Mesendoderm (in vitro differentiated cells): ENCODE measurements around the gene AP3D1.

ENCODE experiments used
- DNase-seq: peaks from one replicate; pipeline ENCODE4 v3.0.0; 2013
- H2AK5ac ChIP-seq: 2 replicates; pipeline ENCODE4 v1.6.1; 2013; ENCODE audit warnings: low read length, inconsistent platforms
- H2BK120ac ChIP-seq: 2 replicates; pipeline ENCODE4 v1.6.1; 2013; ENCODE audit warnings: low read depth, mild to moderate bottlenecking, low read length, moderate library complexity, mixed read lengths
- H2BK15ac ChIP-seq: replicated peaks from 2 replicates; pipeline ENCODE4 v1.6.1; 2013; ENCODE audit warnings: low read depth, mild to moderate bottlenecking, moderate library complexity
- H2BK5ac ChIP-seq: 2 replicates; pipeline ENCODE4 v1.6.1; 2013; ENCODE audit warnings: low read length, inconsistent platforms
- H3K18ac ChIP-seq: 2 replicates; pipeline ENCODE4 v1.6.1; 2013; ENCODE audit warnings: mild to moderate bottlenecking, low read length, mixed read lengths
- H3K23ac ChIP-seq: one replicate; pipeline ENCODE4 v1.6.1; 2013; ENCODE audit warnings: low read length
- H3K27ac ChIP-seq: 2 replicates; pipeline ENCODE4 v1.5.1; 2013; ENCODE audit warnings: low read depth, mild to moderate bottlenecking, inconsistent platforms, low read length, moderate library complexity
- H3K27me3 ChIP-seq: 2 replicates; pipeline ENCODE4 v1.6.1; 2013; ENCODE audit warnings: low read length, control low read depth, mild to moderate bottlenecking, inconsistent platforms; ENCODE audit not compliant: insufficient read depth, poor library complexity
- H3K36me3 ChIP-seq: 2 replicates; pipeline ENCODE4 v1.6.1; 2013; ENCODE audit warnings: low read length, inconsistent platforms; ENCODE audit not compliant: control insufficient read depth, insufficient read depth
- H3K4ac ChIP-seq: one replicate; pipeline ENCODE4 v1.6.1; 2013; ENCODE audit warnings: low read depth, mild to moderate bottlenecking, low read length, moderate library complexity
- H3K4me1 ChIP-seq: 2 replicates; pipeline ENCODE4 v1.6.1; 2013; ENCODE audit warnings: low read depth, low read length, inconsistent platforms; ENCODE audit not compliant: control insufficient read depth
- H3K4me2 ChIP-seq: 2 replicates; pipeline ENCODE4 v1.6.1; 2013; ENCODE audit warnings: low read length
- H3K4me3 ChIP-seq: 2 replicates; pipeline ENCODE4 v1.5.1; 2013; ENCODE audit warnings: mild to moderate bottlenecking, low read length
- H3K56ac ChIP-seq: one replicate; pipeline ENCODE4 v1.6.1; 2013; ENCODE audit warnings: low read length
- H3K79me1 ChIP-seq: 2 replicates; pipeline ENCODE4 v1.6.1; 2013; ENCODE audit warnings: low read length, inconsistent platforms
- H3K79me2 ChIP-seq: 2 replicates; pipeline ENCODE4 v1.6.1; 2013; ENCODE audit warnings: mild to moderate bottlenecking, low read length; ENCODE audit not compliant: control insufficient read depth, insufficient read depth
- H3K9ac ChIP-seq: 2 replicates; pipeline ENCODE4 v1.6.1; 2013; ENCODE audit warnings: low read length, inconsistent platforms
- H4K5ac ChIP-seq: one replicate; pipeline ENCODE4 v1.6.1; 2013; ENCODE audit warnings: low read length
- H4K8ac ChIP-seq: one replicate; pipeline ENCODE4 v1.6.1; 2013; ENCODE audit warnings: low read depth, mild to moderate bottlenecking, control low read depth, low read length, moderate library complexity
- WGBS: extraction: QIAGEN DNeasy Blood & Tissue Kit; methylation state at CpG from one replicate; pipeline ENCODE4 v1.1.7; 2013; ENCODE audit warnings: low lambda C conversion rate, missing lambda C conversion rate; ENCODE audit not compliant: insufficient coverage; ENCODE audit errors: extremely low coverage; 5-methylcytosine and 5-hydroxymethylcytosine counted together

Gene AP3D1

DNA sequence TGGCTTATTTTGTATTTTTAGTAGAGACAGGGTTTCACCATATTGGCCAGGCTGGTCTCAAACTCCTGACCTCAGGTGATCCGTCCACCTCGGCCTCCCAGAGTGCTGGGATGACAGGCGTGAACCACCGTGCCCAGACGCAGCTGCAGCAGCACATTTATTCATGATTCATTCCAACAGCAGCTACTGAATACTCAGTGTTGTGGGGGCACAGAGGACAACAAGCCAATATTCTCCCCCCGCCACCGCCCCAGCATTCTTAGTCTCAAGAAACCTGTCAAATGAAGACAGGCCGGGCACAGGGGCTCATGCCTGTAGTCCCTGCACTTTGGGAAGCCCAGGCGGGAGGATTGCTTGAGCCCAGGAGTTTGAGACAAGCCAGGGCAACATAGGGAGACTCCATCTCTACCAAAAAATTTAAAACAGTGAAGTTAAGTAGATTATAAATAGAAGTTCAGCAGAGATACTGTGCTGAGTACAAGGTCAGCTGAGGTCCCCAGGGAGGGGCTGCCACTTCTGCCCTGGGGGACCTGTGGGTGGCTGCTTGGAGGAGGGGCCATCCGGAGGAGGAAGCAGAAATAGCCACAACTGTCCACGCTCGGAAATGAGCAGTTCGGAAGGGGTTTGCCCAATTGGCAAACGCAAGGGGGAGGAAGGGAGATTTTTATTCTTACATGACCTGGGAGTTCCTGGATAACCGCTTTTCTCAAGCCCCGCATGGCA lies 16.7 kb upstream of the AP3D1 start:
- Histone ChIP-seq H4K5ac (no peak overlapping the region), H3K9ac (no peak overlapping the region), H3K4me2 (no peak overlapping the region), H4K8ac (no peak overlapping the region), H2BK15ac (no peak overlapping the region), H3K79me1 (peaks cover 19% of the 10 kb centered on the region), H3K79me2 (peaks cover 70% of the 10 kb centered on the region), H3K4ac (no peak overlapping the region), H3K4me1 (peaks cover 8% of the 10 kb centered on the region), H3K18ac (no peak overlapping the region), H3K27me3 (no peaks in the 10 kb centered on the region), H3K36me3 (no peaks in the 10 kb centered on the region), H3K23ac (no peak overlapping the region), H2AK5ac (no peak overlapping the region), H2BK120ac (no peak overlapping the region), H3K56ac (no peak overlapping the region), H2BK5ac (no peak overlapping the region), H3K4me3 (no peak overlapping the region), H3K27ac (no peak overlapping the region)
- DNase-seq: no peak
- no CpG with 5 or more reads among the region's 16 CpGs for WGBS

DNA sequence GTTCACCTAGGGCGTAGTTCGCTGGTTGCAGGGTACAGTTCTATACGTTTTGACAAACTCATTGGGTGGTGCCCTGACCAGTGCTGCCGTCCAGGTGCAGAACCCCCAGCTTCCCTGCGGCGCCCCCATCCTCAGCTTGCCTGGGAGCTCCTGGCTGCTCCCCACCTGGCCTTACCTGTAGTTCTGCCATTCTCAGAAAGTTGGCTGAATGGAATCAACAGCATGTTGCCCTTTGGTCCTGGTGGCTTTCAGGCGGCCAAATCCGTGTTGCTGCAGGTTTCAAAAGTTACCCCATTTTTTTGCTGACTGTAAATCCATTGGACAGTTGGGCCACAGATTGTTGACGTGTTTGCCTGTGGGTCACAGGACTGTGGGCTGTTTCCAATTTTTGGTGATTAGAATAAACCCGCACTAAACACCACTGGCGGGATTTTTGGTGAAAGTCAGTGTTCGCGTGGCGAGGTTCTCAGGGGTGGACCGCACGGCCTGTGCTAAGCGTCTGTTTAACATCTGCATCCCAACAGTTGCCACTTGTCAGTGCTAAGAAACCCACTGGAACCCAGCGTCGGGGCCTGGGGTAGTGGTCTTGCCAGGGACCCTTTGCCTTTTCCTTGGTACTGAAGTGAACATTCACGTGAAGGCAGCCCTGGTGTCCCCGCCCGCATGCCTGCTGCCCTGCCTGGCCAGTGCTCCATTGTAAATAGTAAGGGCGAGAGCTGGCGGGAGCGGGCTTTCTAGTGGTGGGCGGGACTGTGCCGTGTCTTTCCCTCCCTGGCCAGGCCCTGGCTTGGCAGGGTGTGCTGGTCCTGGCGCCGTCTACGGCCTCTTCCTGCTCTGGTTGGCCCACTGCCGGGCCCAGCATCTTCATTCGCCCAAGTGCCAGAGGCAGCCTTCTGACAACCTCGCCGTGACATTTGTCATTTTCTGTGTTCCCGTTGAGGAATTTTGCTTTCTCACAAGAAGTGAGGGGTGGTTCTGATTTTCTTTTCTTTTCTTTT lies 15.7 kb upstream of the AP3D1 start:
- no peak overlapping the region for H2BK120ac ChIP-seq
- no peak overlapping the region for H3K4ac ChIP-seq
- no CpG with 5 or more reads among the region's 35 CpGs for WGBS
- no peak overlapping the region for H4K5ac ChIP-seq
- H3K27ac ChIP-seq: no peak overlapping the region
- no peak overlapping the region for H3K4me3 ChIP-seq
- H3K27me3 ChIP-seq: no peaks in the 10 kb centered on the region
- H3K23ac ChIP-seq: no peak overlapping the region
- peak overlapping the region; percentile 5 for H3K56ac ChIP-seq
- no peak overlapping the region for H3K18ac ChIP-seq
- H3K4me1 ChIP-seq: peaks cover 8% of the 10 kb centered on the region
- no peak overlapping the region for H2AK5ac ChIP-seq
- no peak overlapping the region for H3K9ac ChIP-seq
- no peak overlapping the region for H4K8ac ChIP-seq
- H2BK5ac ChIP-seq: no peak overlapping the region
- no peak overlapping the region for H3K4me2 ChIP-seq
- no peaks in the 10 kb centered on the region for H3K36me3 ChIP-seq
- no peak overlapping the region for H2BK15ac ChIP-seq
- H3K79me1 ChIP-seq: peaks cover 17% of the 10 kb centered on the region
- peaks cover 63% of the 10 kb centered on the region for H3K79me2 ChIP-seq
- no peak for DNase-seq

DNA sequence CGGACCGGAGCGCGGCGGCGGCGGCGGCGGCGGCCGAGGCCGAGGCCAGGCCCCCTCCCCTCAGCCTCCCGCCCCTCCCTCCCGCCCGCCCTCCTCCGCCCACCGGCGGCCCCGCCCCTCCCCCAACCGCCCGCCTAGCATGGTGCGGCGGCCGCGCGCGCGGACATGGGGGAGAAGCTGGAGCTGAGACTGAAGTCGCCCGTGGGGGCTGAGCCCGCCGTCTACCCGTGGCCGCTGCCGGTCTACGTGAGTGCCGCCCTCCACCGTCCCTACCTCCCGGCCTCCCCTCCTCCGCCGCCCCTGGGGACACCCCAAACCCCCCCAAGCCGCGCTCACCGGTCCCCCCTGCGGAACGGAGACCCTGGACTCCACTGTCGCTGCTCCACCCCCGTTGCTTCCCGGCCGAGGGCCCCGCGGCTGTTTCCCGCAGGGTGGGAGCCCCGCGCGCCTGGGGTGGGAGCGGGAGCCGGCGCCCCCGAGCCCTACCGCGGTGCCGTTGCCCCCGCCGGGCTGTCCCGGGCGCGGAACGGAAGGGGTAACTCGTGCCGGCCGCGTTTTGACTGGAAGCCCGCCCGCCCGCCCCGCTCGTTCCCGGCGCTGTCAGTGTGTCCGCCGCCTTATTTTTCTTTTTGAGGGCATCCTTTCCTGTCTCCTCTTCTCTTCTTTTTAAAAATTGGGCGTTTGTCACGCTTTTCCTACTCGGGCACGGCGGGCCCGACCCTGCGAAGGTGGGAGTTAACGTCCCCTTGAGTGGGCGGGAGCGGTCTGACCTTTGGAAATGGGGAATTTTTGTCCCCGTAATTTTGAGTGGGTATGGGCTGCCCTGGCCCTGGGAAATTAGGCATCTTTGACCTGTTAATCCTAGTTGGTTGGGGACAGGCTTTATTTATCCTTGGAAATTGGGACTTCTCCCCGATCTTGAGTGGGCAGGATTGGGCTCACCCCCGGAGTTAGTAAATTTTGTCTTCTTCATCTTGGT lies 12.9 kb upstream of the AP3D1 start:
- Histone ChIP-seq H3K9ac (peak overlapping the region; percentile 89), H3K4me3 (peak overlapping the region; percentile 91), H3K36me3 (no peaks in the 10 kb centered on the region), H2BK120ac (peak overlapping the region; percentile 19), H3K4me2 (peak overlapping the region; percentile 99), H3K56ac (peak overlapping the region; percentile 98), H3K79me2 (peaks cover 38% of the 10 kb centered on the region), H4K5ac (no peak overlapping the region), H2BK15ac (no peak overlapping the region), H4K8ac (peak overlapping the region; percentile 78), H3K79me1 (peaks cover 10% of the 10 kb centered on the region), H2BK5ac (no peak overlapping the region), H3K23ac (peak overlapping the region; percentile 80), H3K4ac (peak overlapping the region; percentile 96), H2AK5ac (no peak overlapping the region), H3K18ac (peak overlapping the region; percentile 97), H3K4me1 (no peaks in the 10 kb centered on the region), H3K27me3 (no peaks in the 10 kb centered on the region), H3K27ac (peak overlapping the region; percentile 94)
- WGBS: no CpG with 5 or more reads among the region's 95 CpGs
- peak; percentile 34 for DNase-seq

DNA sequence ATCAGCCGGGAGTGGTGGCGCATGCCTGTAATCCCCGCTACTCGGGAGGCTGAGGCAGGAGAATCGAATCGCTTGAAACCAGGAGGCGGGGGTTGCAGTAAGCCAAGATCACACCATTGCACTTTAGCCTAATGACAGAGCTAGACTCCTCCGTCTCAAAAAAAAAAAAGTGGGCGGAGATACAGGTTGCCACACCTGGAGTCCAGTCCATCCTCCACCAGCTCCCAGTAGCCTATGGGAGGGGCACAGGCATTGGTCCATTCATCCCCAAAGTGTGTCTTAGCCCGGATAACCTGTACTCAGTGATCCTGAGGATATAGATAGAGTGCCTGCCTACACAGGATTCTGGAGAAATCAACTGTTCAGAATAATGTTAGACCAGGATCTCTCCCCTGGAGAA lies 9.0 kb upstream of the AP3D1 start:
- no peaks in the 10 kb centered on the region for H3K4me1 ChIP-seq
- no peak overlapping the region for H3K4me2 ChIP-seq
- H3K18ac ChIP-seq: no peak overlapping the region
- no peak overlapping the region for H3K27ac ChIP-seq
- H3K79me2 ChIP-seq: peaks cover 6% of the 10 kb centered on the region
- no peak for DNase-seq
- no peak overlapping the region for H2BK5ac ChIP-seq
- no peak overlapping the region for H4K8ac ChIP-seq
- no peaks in the 10 kb centered on the region for H3K27me3 ChIP-seq
- no peak overlapping the region for H3K9ac ChIP-seq
- H2BK120ac ChIP-seq: no peak overlapping the region
- no peak overlapping the region for H2BK15ac ChIP-seq
- H3K56ac ChIP-seq: no peak overlapping the region
- peaks cover 1% of the 10 kb centered on the region for H3K79me1 ChIP-seq
- no peaks in the 10 kb centered on the region for H3K36me3 ChIP-seq
- H3K23ac ChIP-seq: no peak overlapping the region
- WGBS: no CpG with 5 or more reads among the region's 10 CpGs
- H3K4me3 ChIP-seq: no peak overlapping the region
- H2AK5ac ChIP-seq: no peak overlapping the region
- H4K5ac ChIP-seq: no peak overlapping the region
- no peak overlapping the region for H3K4ac ChIP-seq

DNA sequence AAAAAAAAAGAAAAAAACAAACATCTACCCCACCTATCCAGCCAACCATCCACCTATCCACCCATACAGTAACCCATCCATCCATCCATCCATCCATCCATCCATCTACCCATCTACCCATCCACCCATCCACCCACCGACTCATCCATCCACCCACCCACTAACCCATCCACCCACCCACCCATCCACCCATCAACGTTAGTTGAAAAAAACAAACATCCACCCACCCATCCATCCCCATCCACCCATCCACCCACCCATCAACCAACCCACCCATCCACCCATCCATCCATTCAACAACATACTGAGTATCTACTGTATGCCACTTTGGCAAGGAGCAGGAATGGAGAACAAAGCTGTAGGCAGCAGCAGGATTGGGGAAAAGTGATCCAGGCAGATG lies 6.1 kb upstream of the AP3D1 start:
- Histone ChIP-seq H2BK120ac (no peak overlapping the region), H3K4me2 (no peak overlapping the region), H4K5ac (no peak overlapping the region), H3K36me3 (no peaks in the 10 kb centered on the region), H2AK5ac (no peak overlapping the region), H3K4me1 (no peaks in the 10 kb centered on the region), H3K27me3 (no peaks in the 10 kb centered on the region), H3K56ac (no peak overlapping the region), H2BK5ac (no peak overlapping the region), H4K8ac (no peak overlapping the region), H3K79me1 (no peaks in the 10 kb centered on the region), H3K4me3 (no peak overlapping the region), H3K23ac (no peak overlapping the region), H3K9ac (no peak overlapping the region), H2BK15ac (no peak overlapping the region), H3K79me2 (no peaks in the 10 kb centered on the region), H3K18ac (no peak overlapping the region), H3K4ac (no peak overlapping the region), H3K27ac (no peak overlapping the region)
- 100% methylated on average over 2 of the region's 2 CpGs for WGBS
- no peak for DNase-seq
